Skeletal muscle satellite cell (primary cell): ENCODE results near the gene POP7.

ENCODE experiments used
- H3K27me3 ChIP-seq: 2 replicates; pipeline ENCODE4 v1.7.0; 2013; ENCODE audit warnings: low read length; ENCODE audit not compliant: control insufficient read depth, insufficient read depth
- H3K36me3 ChIP-seq: 2 replicates; pipeline ENCODE4 v1.7.0; 2013; ENCODE audit warnings: mild to moderate bottlenecking, control low read depth, low read length; ENCODE audit not compliant: insufficient read depth
- H3K4me1 ChIP-seq: 2 replicates; pipeline ENCODE4 v1.7.0; 2013; ENCODE audit warnings: low read length; ENCODE audit not compliant: control insufficient read depth, insufficient read depth
- H3K4me2 ChIP-seq: 2 replicates; pipeline ENCODE4 v1.7.0; 2013; ENCODE audit warnings: mild to moderate bottlenecking, low read length
- H3K4me3 ChIP-seq: 2 replicates; pipeline ENCODE4 v1.7.0; 2013; ENCODE audit warnings: low read length
- H3K9ac ChIP-seq: 2 replicates; pipeline ENCODE4 v1.7.0; 2013; ENCODE audit warnings: mild to moderate bottlenecking, low read depth, low read length, moderate library complexity
- H3K9me3 ChIP-seq: replicated peaks from 2 replicates; pipeline ENCODE4 v1.7.0; 2013; ENCODE audit warnings: mild to moderate bottlenecking, control low read depth, low read length

The POP7 gene

DNA sequence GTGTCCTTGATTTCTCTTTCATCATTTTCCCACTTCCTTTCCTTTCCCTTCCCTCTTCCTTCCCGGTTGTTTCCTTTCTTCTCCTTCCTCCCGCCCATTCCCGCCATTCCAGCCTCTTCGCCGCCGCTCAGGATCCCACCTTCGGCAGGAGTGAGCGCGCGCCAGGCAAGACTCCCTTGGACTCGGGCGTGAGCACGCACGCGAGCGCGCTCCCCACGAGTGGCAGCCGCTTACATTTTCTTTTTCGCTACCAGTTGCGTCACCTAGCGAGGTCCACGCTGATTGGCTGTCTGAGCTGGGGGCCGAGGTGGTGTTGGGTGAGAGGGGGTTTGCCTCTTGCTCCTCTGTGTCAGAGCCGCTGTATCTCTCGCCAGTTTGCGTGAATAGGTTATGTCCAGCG lies 39.3 kb downstream of the POP7 start:
- H3K9ac ChIP-seq: peak overlapping the region; percentile 17
- H3K4me3 ChIP-seq: peak overlapping the region; percentile 65
- H3K36me3 ChIP-seq: no peaks in the 10 kb centered on the region
- peaks cover 5% of the 10 kb centered on the region for H3K27me3 ChIP-seq
- H3K4me2 ChIP-seq: peak overlapping the region; percentile 73
- H3K4me1 ChIP-seq: no peaks in the 10 kb centered on the region
- H3K9me3 ChIP-seq: no peaks in the 10 kb centered on the region

DNA sequence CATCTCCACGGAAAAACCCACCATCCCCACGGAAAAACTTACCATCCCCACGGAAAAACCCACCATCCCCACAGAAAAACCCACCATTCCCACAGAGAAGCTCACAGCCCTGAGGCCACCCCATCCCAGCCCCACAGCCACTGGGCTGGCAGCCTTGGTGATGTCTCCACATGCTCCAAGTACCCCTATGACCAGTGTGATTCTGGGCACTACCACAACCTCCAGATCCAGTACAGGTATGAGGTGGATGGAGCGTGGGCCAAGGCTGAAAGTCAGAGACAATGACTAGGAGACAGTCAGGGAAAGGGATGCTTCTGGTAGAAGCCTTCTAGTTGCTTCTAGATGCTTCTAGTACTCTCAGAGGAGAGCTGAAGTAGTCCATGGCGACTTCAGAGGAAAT lies 47.1 kb downstream of the POP7 start:
- H3K36me3 ChIP-seq: no peaks in the 10 kb centered on the region
- no peaks in the 10 kb centered on the region for H3K9me3 ChIP-seq
- no peaks in the 10 kb centered on the region for H3K4me1 ChIP-seq
- peaks cover 36% of the 10 kb centered on the region for H3K27me3 ChIP-seq
- H3K4me3 ChIP-seq: no peak overlapping the region
- no peak overlapping the region for H3K4me2 ChIP-seq
- no peak overlapping the region for H3K9ac ChIP-seq

DNA sequence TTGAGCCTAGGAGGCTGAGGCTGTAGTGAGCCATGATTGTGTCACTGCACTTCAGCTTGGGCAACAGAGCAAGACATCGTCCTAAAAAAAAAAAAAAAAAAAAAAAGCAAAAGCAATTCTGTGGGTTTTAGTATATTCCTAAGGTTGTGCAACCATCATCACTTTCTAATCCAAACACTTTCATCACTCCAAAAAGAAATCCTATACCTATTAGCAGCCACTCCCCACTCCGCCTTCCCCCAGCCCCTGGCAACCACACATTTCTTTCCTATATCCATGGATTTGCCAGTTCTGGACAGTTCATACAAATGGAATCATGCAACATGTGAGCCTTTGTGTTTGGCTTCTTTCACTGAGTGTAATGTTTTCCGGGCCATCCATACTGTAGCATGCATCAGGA lies 47.8 kb downstream of the POP7 start:
- Histone ChIP-seq H3K9ac (no peak overlapping the region), H3K9me3 (no peaks in the 10 kb centered on the region), H3K4me1 (no peaks in the 10 kb centered on the region), H3K36me3 (no peaks in the 10 kb centered on the region), H3K27me3 (peaks cover 42% of the 10 kb centered on the region), H3K4me2 (no peak overlapping the region), H3K4me3 (no peak overlapping the region)
